Uterus (tissue), 4 donors: ENCODE data around the gene BTBD10. TPM values are rescaled to one million over a fixed set of nuclear protein-coding genes. Genes with fewer than 3 reads are reported as not detected.

Experiments used
- DNase-seq, 2 donors: peaks; one replicate each; pipeline ENCODE4 v3.0.0-alpha.2; 2019 to 2020
- H3K27ac ChIP-seq, 2 donors: fragments of 200-600 bp; sonication (generic); 1 replicate in 1 of 2; 2 replicates in 1 of 2; pipeline ENCODE4 v1.5.1; 2016 to 2018
- H3K27me3 ChIP-seq, 2 donors: fragments of 200-600 bp; sonication (generic); one replicate each; pipeline ENCODE4 v1.5.1; 2018 to 2019; ENCODE audit warnings: control low read depth in 1 of 2
- H3K36me3 ChIP-seq, 2 donors: fragments of 200-600 bp; sonication (generic); one replicate each; pipeline ENCODE4 v1.5.1; 2019; ENCODE audit warnings: control low read depth in 1 of 2
- H3K4me1 ChIP-seq, 2 donors: fragments of 200-600 bp; sonication (generic); one replicate each; pipeline ENCODE4 v1.5.1; 2018 to 2019; ENCODE audit warnings: control low read depth in 1 of 2
- H3K4me3 ChIP-seq, 2 donors: fragments of 200-600 bp; sonication (generic); 1 replicate in 1 of 2; 2 replicates in 1 of 2; pipeline ENCODE4 v1.5.1; 2018 to 2019; ENCODE audit warnings: mild to moderate bottlenecking in 1 of 2
- H3K9me3 ChIP-seq, 2 donors: fragments of 200-600 bp; sonication (generic); one replicate each; pipeline ENCODE4 v1.5.1; 2019; ENCODE audit warnings: control low read depth in 1 of 2
- POLR2A ChIP-seq, 2 donors: fragments of 450-650 bp; IDR thresholded peaks; one replicate each; pipeline ENCODE4 v1.6.1; 2016; ENCODE audit warnings: antibody characterized with exemption in 2 of 2, mild to moderate bottlenecking in 1 of 2, moderate library complexity in 1 of 2
- intact Hi-C: fragments of 100-400 bp; cut with DNase I; formaldehyde crosslinking; loops from one replicate; pipeline ENCODE4 v1.15.1; 2023; ENCODE audit warnings: low total_unique reads
- total RNA-seq, 4 donors: library from RNA; depleted of rRNA in 3 of 4; stranded (reverse); fragments of >200 nt in 3 of 4; gene quantifications; one replicate each; pipeline versions ENCODE4 v1.1.0 to v1.2.4, GENCODE V29; 2014 to 2023
- TF ChIP-seq, protein P1 (sequence below), 4 experiments: fragments of 200-600 bp in 2 of 4; fragments of 450-650 bp in 2 of 4; sonication (generic) in 2 of 4; IDR thresholded peaks; one replicate each; pipeline ENCODE4 v1.5.1; 2016 to 2019; ENCODE audit warnings: antibody characterized with exemption in 4 of 4, mild to moderate bottlenecking in 2 of 4, moderate library complexity in 1 of 4
- donor health status: DM: yes; HTN: yes; CAD: no.

Gene BTBD10
- total RNA-seq, 4 donors from 2014 or later: 41.2 to 237 (median 76.7) TPM

DNA sequence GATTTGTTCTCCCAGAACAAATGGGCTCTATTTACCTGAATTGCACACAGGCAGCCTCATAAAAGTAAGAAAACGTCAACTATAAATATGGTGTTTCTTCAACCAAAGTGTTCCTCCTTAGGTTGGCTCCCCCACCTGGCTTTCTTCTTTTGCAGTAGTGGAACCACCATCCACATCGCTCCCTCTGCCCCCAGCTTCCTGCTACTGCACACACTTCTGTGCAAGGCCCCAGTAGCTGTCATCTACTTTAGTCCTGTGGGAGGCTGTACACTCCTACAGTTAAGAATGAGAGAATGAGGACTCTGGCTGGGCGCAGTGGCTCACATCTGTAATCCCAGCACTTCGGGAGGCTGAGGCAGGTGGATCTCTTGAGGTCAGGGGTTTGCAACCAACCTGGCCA, 95.9 kb downstream of the BTBD10 start:
- Histone ChIP-seq H3K4me3 (no peak overlapping the region), H3K27me3 (no peaks in the 10 kb centered on the region), H3K9me3 (no peaks in the 10 kb centered on the region), H3K4me1 (no peaks in the 10 kb centered on the region), H3K36me3 (no peaks in the 10 kb centered on the region), H3K27ac (no peak overlapping the region)
- DNase-seq: no peak
- intact Hi-C loops: no loop called here
- TF ChIP-seq, protein P1, sequence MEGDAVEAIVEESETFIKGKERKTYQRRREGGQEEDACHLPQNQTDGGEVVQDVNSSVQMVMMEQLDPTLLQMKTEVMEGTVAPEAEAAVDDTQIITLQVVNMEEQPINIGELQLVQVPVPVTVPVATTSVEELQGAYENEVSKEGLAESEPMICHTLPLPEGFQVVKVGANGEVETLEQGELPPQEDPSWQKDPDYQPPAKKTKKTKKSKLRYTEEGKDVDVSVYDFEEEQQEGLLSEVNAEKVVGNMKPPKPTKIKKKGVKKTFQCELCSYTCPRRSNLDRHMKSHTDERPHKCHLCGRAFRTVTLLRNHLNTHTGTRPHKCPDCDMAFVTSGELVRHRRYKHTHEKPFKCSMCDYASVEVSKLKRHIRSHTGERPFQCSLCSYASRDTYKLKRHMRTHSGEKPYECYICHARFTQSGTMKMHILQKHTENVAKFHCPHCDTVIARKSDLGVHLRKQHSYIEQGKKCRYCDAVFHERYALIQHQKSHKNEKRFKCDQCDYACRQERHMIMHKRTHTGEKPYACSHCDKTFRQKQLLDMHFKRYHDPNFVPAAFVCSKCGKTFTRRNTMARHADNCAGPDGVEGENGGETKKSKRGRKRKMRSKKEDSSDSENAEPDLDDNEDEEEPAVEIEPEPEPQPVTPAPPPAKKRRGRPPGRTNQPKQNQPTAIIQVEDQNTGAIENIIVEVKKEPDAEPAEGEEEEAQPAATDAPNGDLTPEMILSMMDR (IDR thresholded peaks at IDR 0.05): no peak
- TF ChIP-seq POLR2A (IDR thresholded peaks at IDR 0.05): no peak

- H3K4me3 ChIP-seq: no peak overlapping the region
- no peaks in the 10 kb centered on the region for H3K27me3 ChIP-seq
- H3K9me3 ChIP-seq: no peaks in the 10 kb centered on the region
- H3K27ac ChIP-seq: no peak overlapping the region
- no peaks in the 10 kb centered on the region for H3K36me3 ChIP-seq
- H3K4me1 ChIP-seq: no peaks in the 10 kb centered on the region
- TF ChIP-seq, protein P1 (IDR thresholded peaks at IDR 0.05): no peak
- TF ChIP-seq POLR2A (IDR thresholded peaks at IDR 0.05): no peak
- intact Hi-C loops: no loop called here
- DNase-seq: no peak
Measured at GRCh38 chr11:13366266-13367026, 96.6 kb downstream of the BTBD10 start.

- no peaks in the 10 kb centered on the region for H3K36me3 ChIP-seq
- intact Hi-C loops: no loop called here
- no peaks in the 10 kb centered on the region for H3K9me3 ChIP-seq
- DNase-seq: no peak
- no peaks in the 10 kb centered on the region for H3K4me1 ChIP-seq
- H3K27me3 ChIP-seq: no peaks in the 10 kb centered on the region
- TF ChIP-seq, protein P1 (IDR thresholded peaks at IDR 0.05): no peak
- TF ChIP-seq POLR2A (IDR thresholded peaks at IDR 0.05): no peak
- H3K27ac ChIP-seq: no peak overlapping the region
- no peak overlapping the region for H3K4me3 ChIP-seq
Measured at GRCh38 chr11:13364388-13364787, 98.6 kb downstream of the BTBD10 start.

GRCh38 chr11:13362596-13363109, 100.4 kb downstream of the BTBD10 start:
- Histone ChIP-seq H3K4me3 (no peak overlapping the region), H3K27me3 (no peaks in the 10 kb centered on the region), H3K27ac (no peak overlapping the region), H3K9me3 (no peaks in the 10 kb centered on the region), H3K36me3 (no peaks in the 10 kb centered on the region), H3K4me1 (no peaks in the 10 kb centered on the region)
- DNase-seq: no peak
- TF ChIP-seq, protein P1 (IDR thresholded peaks at IDR 0.05): no peak
- no peak for TF ChIP-seq POLR2A (IDR thresholded peaks at IDR 0.05)
- intact Hi-C loops: no loop called here

DNA sequence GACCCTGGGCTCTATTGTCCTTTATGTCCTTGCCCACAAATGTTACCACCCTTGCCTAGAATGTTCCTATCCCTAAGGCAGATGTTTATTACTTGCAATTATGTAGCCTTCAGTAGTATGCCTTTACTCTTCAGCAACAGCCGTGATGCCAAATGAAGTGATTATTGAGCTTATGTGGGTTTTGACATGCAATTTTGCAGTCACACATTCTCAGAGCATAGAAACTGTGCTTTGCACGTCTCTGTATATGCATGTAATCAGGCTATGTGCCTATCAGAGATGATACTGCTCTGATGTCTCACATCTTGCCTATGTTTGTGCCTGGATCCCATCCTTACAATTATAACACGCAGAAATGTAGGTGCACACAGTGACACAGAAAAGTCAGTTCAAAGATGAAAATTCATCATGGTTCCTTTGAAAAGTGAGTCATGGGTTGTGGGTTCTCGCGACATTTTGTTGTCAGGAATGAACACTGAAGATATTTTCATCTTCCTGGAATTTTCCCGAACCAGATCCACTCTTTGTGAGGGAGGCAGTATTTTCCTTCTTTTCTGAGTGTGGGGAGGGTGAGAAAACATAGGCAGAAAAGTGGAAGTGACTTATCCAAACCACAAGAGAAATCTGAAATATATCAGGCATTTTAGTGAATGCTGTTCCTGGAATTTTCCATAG, 104.3 kb downstream of the BTBD10 start:
- DNase-seq: no peak
- no peaks in the 10 kb centered on the region for H3K36me3 ChIP-seq
- no peak overlapping the region for H3K27ac ChIP-seq
- no peaks in the 10 kb centered on the region for H3K9me3 ChIP-seq
- H3K4me1 ChIP-seq: no peaks in the 10 kb centered on the region
- H3K27me3 ChIP-seq: no peaks in the 10 kb centered on the region
- no peak for TF ChIP-seq POLR2A (IDR thresholded peaks at IDR 0.05)
- TF ChIP-seq, protein P1 (IDR thresholded peaks at IDR 0.05): no peak
- H3K4me3 ChIP-seq: no peak overlapping the region
- intact Hi-C loops: no loop called here
